HG03460 (cell line): ENCODE results near the gene MT1B.

Experiments
- ATAC-seq: cut with Tn5 transposase; IDR thresholded peaks from one replicate; pipeline ENCODE4 v1.9.1; 2021; ENCODE audit not compliant: unreplicated experiment

Gene MT1B

DNA sequence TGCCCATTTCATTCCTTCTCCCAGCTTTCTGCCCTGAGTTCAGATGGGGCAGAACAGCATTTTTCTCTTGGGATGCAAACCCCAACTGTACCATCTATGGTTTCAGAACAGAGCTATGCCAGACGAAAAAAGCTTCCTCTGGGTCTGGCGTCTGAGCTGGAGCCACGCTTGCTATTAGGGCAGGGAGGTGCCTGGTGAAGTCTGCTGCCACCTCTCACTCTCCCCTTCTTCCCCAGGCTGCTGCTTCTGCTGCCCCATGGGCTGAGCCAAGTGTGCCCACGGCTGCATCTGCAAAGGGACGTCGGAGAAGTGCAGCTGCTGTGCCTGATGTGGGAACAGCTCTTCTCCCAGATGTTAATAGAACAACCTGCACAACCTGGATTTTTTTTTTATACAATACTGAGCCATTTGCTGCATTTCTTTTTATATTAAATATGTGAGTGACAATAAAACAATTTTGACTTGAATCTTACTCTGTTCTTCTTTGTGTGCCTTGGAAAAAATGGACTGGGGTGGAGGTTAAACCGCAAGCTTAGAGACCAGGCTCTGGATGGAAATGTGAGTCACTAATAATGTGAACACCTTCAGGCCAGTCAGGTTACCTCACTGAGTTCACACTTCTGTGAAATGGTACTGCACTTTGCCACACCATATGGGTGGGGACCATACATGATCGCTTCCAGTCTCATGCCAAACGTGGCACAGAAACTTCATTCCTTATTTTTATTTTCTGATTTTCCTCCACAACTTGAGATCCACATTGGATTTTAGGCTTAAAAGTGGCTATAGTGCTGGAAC lies 14.9 kb upstream of the MT1B start:
- no peak for ATAC-seq

DNA sequence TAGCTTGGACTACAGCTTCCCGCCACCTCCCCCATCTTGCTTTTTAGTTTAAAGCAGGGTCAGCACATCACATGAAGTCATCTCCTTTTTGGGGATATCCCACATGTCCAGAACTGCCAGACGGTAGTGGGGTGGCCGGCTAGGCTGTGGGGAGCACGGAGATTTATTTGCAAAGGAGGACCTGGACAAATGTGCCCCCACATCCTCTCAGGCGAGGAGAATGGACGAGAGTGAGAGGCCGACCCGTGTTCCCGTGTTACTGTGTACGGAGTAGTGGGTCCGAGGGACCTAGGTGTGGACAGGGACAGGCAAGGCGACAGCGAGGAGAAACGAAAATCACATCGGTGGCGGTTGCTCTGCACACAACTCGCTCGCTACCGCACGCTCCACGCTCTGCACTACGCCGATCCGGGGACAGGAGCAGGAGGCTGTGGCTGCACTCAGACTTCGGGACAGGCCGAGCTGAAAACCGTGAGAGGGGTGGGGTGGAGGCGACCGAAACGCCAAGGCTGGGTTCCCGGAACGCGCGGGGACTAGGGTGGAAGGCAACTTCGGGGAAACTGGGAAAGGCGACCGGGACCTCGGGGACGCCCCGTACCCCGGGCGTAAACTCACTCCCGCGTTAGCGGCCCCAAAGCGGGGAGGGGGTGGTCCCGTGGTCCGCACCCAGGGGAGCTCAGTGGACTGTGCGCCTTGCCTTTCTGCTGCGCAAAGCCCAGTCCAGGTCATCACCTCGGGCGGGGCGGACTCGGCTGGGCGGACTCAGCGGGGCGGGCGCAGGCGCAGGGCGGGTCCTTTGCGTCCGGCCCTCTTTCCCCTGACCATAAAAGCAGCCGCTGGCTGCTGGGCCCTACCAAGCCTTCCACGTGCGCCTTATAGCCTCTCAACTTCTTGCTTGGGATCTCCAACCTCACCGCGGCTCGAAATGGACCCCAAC lies 13.6 kb upstream of the MT1B start, which contains the start of gene MT1A:
Gene MT1A (plus strand): TSS at position 853 of the 937 bp plus-strand sequence. CDS start 73 bp downstream, at position 926.
- no peak for ATAC-seq

DNA sequence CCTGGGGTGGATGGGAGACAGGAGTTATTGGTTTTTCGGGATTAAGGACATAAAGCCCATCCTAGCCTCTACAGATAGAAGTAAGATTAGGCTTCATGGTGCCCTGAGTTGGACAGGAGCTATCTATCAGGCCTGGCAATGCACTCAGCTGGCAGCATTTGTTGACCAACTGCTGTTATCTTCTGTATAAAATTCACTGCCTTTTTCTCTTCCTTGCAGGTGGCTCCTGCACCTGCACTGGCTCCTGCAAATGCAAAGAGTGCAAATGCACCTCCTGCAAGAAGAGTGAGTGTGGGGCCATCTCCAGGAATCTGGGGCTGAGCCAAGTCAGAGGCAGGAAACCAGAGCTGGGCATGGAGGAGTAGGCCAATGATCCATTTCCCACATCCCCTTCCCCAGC lies 12.6 kb upstream of the MT1B start:
- ATAC-seq = no peak

DNA sequence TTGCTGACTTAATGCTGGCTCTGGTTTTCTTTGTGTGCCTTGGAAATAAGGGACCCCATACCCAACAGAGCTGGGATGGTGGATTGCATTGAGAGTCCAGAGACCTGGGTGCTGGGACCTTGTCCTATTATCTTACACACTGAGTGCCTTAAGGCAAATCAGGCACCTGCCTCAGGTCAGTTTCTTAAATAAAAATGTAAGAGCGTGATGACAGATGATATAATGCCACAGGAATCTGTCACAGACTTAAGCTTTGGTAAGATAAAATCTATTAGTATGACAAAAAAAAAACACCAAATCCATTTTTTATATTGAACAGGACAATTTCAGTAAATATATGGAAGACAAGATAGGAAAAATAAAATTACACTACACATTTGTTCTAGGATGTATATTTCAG lies 11.6 kb upstream of the MT1B start:
- ATAC-seq = no peak

DNA sequence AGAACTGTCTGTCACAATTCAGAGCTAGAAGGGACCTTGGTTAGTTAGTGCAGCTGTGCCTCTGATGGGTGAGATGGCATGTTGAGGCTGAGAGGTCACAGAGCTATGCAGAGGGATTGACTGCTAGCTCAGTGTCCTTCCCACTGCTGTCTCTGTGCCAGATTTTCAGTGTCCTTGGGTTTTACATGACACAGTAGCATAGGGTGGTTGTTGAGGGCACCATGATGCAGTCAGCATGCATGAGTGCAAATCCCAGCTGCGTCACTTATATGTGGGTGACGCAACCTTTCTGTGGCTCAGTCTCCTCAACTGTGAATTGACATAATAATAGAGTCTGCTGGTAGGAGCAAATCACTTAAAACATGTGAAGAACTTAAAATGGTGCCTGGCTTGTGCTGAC lies 10.5 kb upstream of the MT1B start:
- no peak for ATAC-seq

DNA sequence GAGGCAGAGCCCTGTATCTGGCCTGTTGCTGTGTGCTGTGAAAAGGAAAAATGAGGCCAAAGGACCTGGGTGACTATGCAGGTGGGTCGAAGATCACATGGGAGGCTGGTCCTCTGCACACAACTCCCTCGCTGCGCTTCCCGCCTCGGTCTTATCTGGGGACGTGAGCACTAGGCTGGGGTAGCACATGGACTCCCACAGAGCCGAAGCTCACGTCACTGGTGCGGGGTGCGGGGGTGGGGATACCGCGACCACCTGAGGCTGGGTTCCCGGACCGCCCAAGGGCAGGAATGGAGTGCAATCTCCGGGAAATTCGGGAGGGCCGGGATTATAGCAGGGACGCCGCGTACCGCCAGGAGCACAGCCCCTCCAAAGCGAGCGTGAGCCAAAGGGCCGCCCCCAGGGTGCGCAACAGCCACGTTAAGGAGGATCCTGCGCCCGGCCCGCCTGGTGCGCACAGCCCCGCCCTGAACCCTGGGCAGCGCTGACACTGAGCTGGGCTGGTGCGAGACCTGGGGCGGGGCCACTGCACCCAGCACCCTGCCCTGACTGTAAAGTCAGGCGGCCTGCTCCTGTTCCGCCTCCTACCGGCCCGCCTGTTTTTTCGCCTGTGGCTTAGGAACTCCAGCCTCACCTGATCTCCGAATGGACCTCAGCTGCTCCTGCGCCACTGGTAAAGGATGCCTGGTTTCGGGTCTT lies 8.5 kb upstream of the MT1B start:
- peak; percentile 77 for ATAC-seq

DNA sequence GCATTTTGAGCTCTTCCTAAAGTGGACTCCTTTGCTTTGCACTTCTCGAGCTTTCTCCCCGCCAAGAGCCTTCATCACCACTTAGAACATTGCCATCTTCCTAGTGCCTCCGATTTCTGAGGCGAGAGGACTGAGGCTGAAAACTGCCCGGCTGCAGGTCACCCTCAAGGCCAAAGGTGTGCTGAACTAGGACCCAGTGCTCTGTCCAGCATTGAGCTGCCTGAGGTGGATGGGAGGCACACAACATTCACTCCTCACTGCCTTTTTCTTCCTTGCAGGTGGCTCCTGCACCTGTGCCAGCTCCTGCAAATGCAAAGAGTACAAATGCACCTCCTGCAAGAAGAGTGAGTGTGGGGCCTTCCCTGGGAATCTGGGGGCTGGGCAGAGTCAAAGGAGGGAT lies 7.9 kb upstream of the MT1B start:
- ATAC-seq = no peak

DNA sequence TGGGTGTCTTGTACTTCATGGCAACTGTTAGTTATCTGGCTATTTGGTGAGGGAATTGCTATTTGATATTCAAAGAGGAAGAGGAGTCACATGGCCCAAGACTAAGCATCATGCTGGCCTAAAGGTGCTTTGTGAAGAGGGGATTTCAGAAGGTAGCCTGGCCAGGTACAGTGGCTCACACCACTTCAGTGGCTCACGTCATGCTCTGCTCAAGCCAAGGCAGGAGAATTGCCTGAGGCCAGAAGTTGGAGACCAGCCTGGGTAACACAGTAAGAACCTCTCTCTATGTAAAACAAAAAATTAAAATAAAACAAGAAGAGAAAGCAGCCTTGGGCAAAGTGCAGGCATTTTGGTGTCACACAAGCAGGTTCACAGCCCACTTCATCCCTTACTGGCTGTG lies 6.4 kb upstream of the MT1B start:
- no peak for ATAC-seq

DNA sequence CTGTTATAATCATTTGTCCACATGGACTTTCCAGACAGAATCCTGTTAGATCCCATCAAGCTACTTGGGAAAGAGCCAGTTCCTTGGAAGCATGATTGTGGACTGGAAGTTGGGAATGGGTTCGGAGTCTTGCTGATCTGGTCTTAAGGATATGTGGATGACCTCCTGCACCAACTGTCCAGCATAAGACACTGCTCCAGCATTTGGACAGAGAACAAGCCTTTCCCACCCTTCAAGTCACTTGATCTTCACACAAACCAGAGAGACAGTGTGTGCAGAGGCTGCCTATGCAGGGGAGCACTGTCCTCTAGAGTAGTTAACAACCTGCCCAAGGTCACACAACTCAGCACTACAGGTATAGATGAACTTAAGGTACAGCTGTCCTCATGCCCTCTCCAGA lies 5.8 kb upstream of the MT1B start:
- ATAC-seq = no peak

DNA sequence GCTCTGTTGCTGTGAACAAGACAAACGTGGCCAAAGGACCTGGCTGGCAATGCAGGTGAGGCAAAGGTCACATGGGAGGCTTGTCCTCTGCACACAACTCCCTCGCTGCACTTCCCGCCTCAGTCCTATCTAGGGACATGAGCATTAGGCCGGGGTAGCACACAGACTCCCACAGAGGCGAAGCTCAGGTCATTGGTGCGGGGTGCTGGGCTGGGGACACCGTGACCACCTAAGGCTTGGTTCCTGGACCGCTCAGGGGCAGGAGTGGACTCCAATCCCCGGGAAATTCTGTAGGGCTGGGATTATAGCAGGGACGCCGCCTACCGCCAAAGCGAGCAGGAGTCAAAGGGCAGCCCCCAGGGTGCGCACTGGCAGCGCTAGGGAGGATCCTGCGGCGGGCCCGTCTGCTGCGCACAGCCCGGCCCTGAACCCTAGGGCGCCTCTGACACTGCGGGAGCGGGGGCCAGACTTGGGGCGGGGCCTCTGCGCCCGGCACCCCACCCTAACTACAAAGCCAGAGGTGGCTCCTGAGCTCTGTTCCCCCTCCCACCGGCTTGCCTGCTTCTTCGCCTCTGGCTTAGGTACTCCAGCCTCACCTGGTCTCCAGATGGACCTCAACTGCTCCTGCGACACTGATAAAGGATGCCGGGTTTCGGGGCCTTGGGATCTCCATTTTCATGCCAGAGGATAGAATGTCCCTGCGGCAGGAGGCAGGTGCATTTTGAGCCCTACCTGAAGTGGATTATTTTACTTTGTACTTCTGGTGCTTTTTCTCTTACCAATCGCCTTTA lies 3.9 kb upstream of the MT1B start:
- ATAC-seq = no peak

DNA sequence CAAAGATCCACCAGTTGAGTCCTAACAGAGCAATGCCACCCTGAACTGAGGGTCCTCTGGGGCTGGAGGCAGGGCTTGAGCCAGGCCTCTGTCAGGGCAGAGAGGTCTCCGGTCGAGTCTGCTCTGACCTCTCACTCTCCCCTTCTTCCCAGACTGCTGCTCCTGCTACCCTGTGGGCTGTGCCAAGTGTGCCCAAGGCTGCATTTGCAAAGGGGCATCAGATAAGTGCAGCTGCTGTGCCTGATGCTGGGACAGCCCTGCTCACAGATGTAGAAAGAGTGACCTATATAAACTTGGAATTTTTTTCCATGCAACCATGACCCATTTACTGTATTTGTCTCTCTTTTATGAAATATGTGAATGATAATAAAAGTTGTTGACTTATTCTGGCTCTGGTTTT lies 2.4 kb upstream of the MT1B start:
- ATAC-seq = no peak

DNA sequence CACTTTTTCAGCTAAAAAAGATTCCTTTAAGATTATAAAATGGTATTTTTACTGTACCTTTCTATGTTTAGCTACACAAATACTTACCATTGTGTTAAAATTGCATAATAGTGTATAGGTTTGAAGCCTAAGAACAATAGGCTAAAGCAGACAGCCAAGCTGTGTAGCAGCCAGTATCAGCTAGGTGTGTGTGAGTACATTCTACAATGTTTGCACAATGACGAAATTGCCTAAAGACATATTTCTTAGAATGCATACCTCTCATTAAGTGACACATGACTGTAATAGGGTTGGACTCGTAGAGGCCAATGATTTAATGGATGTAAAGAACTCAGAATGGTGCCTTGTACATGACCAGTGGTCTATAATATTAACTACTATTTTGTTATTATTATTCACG lies 1.9 kb upstream of the MT1B start:
- no peak for ATAC-seq

DNA sequence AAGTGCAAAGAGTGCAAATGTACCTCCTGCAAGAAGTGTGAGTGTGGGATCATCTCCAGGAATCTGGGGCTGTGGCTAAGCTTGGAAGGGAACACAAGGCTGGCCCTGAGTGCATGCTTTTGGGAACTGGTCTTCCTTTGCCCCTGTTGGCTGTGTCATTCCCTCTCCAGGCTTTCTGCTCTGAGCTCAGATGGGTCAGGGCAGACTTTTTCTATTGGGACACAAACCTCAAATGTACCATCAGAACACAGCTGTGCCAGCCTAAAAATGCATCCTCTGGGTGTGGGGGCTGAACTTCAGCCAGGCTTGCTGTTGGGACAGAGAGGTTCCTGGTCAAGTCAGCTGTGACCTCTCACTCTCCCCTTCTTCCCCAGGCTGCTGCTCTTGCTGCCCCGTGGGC lies 914 bp downstream of the MT1B start:
- ATAC-seq = no peak

DNA sequence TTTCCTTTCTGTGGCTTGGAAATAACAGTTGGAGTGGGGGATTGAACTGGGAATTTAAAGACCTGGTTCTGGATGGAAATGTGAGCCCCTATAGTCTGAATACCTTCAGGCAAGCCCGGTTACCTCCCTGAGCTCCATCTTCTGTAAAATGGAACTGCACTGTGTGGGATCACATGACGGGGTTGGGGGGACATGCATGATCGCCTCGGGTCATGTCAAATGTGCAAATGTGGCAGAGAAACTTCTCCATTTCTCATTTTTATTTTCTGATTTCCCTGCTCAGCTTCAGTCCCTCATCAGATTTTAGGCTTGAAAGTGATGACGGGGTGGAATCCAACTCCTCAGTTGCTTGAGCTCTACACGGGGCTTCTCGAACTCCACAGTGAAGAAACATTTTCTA lies 1.5 kb downstream of the MT1B start:
- no peak for ATAC-seq

DNA sequence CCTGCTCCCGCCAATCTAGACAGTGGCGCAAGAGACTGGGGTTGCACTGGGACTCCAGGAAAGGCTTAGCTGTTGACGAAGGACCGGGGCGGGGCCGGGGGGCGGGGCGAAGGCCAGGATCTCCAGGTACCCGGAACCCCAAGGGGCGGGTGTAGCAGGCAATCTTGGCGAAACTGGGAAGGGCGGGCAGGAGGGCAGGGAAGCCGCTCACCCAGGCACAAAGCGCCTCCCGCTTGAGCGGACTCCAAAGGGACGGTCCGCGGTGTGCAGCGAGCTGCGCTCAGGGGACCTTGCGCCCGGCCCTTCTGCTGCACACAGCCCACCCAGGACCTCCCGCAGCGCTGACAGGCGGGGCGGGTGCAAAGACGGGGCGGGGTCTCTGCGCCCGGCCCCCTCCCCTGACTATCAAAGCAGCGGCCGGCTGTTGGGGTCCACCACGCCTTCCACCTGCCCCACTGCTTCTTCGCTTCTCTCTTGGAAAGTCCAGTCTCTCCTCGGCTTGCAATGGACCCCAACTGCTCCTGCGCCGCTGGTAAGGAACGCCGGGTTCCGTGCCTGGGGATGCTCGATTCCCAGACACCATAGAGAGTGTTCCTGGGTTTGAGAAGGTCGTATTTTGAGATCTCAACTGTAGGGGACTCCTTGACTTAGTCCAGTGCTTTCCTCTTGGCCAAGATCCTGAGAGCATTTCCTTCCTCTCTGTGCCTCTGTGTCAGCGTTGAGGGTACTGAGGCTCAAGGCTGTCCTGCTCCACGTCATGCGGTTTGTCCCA lies 6.1 kb downstream of the MT1B start, which contains the start of gene MT1F:
Gene MT1F (plus strand): TSS at position 405 of the 772 bp plus-strand sequence. CDS start 100 bp downstream, at position 505.
- no peak for ATAC-seq

DNA sequence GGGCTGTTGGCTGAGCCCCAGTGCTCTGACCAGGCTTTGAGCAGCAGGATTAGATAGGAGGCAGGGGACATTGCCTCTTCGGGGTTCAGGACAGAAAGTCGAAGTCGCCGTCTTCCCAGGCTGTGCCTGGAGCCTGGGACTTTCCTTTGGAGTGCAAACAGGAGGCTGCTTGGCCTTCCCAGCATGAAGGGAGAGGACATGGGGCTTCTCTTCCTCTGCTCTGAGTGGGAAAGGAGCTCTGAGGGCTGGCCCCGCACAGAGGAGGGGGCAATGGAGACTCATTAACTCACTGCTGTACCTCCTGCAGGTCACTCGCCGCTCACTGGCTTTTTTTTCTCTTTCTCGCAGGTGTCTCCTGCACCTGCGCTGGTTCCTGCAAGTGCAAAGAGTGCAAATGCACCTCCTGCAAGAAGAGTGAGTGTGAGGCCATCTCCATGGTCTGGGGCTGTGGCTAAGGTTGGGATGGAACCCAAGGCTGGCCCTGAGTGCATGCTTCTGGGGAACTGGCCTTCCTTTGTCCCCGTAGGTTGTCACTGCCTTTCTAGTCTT lies 6.7 kb downstream of the MT1B start:
- ATAC-seq = no peak

DNA sequence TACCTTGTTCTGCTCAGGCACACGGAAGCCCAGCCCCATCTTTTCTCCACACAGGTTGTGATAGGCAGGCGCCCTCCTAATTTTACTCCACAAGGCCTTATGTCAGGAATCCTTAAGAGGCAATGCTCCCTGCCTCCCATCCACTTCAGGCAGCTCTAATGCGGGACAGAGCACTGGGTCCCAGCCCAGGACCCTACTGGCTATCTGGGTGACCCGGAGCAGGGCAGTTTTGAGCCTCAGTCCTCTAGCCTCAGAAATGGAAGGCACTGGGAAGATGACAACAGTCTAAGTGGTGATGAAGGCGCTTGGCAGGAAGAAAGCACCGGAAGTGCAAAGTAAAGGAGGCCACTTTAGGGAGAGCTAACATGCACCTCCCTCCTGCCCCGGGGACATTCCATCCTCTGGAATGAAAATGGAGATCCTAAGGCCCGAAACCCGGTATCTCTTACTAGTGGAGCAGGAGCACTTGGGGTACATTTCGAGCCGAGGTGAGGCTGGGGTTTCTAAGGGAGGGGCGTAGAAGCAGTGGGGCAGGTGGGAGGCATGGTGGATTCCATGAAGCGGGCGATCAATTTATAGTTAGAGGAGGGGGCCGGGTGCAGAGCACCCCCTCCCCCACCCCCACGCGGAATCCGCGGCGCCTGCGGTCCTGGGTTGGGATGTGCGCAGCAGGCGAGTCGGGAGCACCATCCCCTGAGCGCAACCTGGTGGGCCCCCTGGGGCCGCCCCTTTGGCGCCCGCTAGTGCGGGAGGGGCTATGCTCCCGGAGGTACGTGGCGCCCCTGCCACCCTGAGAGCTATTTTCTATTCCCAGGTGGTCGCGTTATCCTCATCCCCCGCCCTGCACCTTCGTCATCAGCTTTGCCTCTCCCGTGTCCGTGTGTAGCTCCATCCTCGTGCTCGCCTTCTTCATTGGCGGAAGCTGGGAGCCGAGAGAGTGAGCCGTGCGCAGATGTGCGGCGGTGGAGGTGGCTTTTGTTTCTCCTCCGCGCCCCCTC lies 11.0 kb downstream of the MT1B start:
- ATAC-seq = no peak

DNA sequence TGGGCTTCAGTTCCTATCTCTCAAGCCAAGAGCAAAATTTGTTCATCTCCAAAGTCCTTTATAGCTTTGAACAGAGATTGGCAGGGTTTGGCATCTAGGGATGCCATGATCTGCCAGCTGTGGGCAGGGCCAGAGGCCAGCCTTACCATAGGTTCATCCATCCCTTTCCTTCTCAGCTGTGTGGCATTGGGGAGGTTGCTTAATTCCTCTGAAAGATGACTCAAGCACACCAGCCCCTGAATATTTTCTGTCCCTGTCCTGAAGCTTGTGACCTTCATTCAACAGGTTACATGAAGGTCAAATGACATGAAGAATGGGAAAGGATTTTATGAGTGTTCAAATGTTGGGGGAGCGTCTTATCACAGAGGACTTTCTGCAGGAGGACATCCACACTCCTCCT lies 12.8 kb downstream of the MT1B start:
- no peak for ATAC-seq
